MM.1S (cell line): Measurements from ENCODE around the gene AMBRA1.

Experiments used
- DNase-seq: peaks from one replicate; pipeline ENCODE4 v3.0.0-alpha.2; 2015
- H2AFZ ChIP-seq: fragments of 300-600 bp; sonication (generic); 2 replicates; pipeline ENCODE4 v1.6.0; 2016; ENCODE audit warnings: antibody characterized with exemption, low read length
- H3F3A ChIP-seq: fragments of 300-600 bp; sonication (generic); 2 replicates; pipeline ENCODE4 v1.6.1; 2016; ENCODE audit warnings: mild to moderate bottlenecking, antibody characterized with exemption, low read length, moderate library complexity, mixed read lengths; ENCODE audit not compliant: insufficient read depth
- H3K27ac ChIP-seq: fragments of 300-600 bp; sonication (generic); 2 replicates; pipeline ENCODE4 v1.5.1; 2016; ENCODE audit warnings: mild to moderate bottlenecking, low read length
- H3K27me3 ChIP-seq: fragments of 300-600 bp; sonication (generic); replicated peaks from 2 replicates; pipeline ENCODE4 v1.6.0; 2016; ENCODE audit warnings: low read length; ENCODE audit not compliant: insufficient read depth
- H3K36me3 ChIP-seq: fragments of 300-600 bp; sonication (generic); replicated peaks from 2 replicates; pipeline ENCODE4 v1.6.1; 2016; ENCODE audit warnings: mild to moderate bottlenecking, low read length, mixed read lengths; ENCODE audit not compliant: insufficient read depth
- H3K4me1 ChIP-seq: fragments of 300-600 bp; sonication (generic); 2 replicates; pipeline ENCODE4 v1.6.1; 2016; ENCODE audit warnings: low read length, mixed read lengths
- H3K4me2 ChIP-seq: fragments of 300-600 bp; sonication (generic); 2 replicates; pipeline ENCODE4 v1.6.0; 2016; ENCODE audit warnings: low read depth, low read length
- H3K4me3 ChIP-seq: fragments of 300-600 bp; sonication (generic); 2 replicates; pipeline ENCODE4 v1.5.1; 2016; ENCODE audit warnings: low read length, mixed read lengths
- H3K79me2 ChIP-seq: fragments of 300-600 bp; sonication (generic); 2 replicates; pipeline ENCODE4 v1.6.1; 2016; ENCODE audit warnings: mixed run types, low read length, mixed read lengths
- H3K9ac ChIP-seq: fragments of 300-600 bp; sonication (generic); 2 replicates; pipeline ENCODE4 v1.6.1; 2016; ENCODE audit warnings: low read length, mixed read lengths
- H3K9me2 ChIP-seq: fragments of 300-600 bp; sonication (generic); replicated peaks from 2 replicates; pipeline ENCODE4 v1.6.1; 2016; ENCODE audit warnings: mild to moderate bottlenecking, low read length, mixed read lengths; ENCODE audit not compliant: insufficient read depth
- H3K9me3 ChIP-seq: fragments of 300-600 bp; sonication (generic); replicated peaks from 2 replicates; pipeline ENCODE4 v1.6.1; 2016; ENCODE audit warnings: mild to moderate bottlenecking, low read length, mixed read lengths; ENCODE audit not compliant: insufficient read depth
- H4K20me1 ChIP-seq: fragments of 300-600 bp; sonication (generic); 2 replicates; pipeline ENCODE4 v1.6.1; 2016; ENCODE audit warnings: mild to moderate bottlenecking, low read length, moderate library complexity, mixed read lengths; ENCODE audit not compliant: insufficient read depth
- EZH2 ChIP-seq: fragments of 300-600 bp; sonication (generic); optimal IDR thresholded peaks from 2 replicates; pipeline ENCODE3; 2017; ENCODE audit warnings: low read depth, mild to moderate bottlenecking, antibody characterized with exemption, low read length, mixed read lengths
- EZH2phosphoT487 ChIP-seq: fragments of 300-600 bp; sonication (generic); IDR thresholded peaks from 2 replicates; pipeline ENCODE4 v1.6.1; 2018; ENCODE audit warnings: antibody characterized with exemption, low read length
- TF ChIP-seq, protein P1 (sequence below): fragments of 300-600 bp; sonication (generic); IDR thresholded peaks from 2 replicates; pipeline ENCODE4 v1.5.1; 2016; ENCODE audit warnings: antibody characterized with exemption, low read length, mixed read lengths

Gene AMBRA1

GRCh38 chr11:46511342-46511741 lies 82.5 kb downstream of the AMBRA1 start:
- Histone ChIP-seq H3K4me3 (no peak overlapping the region), H3K79me2 (no peaks in the 10 kb centered on the region; the same call in 1 of the 2 replicates), H3F3A (no peaks in the 10 kb centered on the region), H3K9me3 (no peaks in the 10 kb centered on the region), H3K4me2 (no peak overlapping the region), H3K36me3 (no peaks in the 10 kb centered on the region), H2AFZ (no peak overlapping the region), H3K4me1 (no peaks in the 10 kb centered on the region), H4K20me1 (no peaks in the 10 kb centered on the region), H3K27me3 (no peaks in the 10 kb centered on the region), H3K27ac (no peak overlapping the region), H3K9me2 (no peaks in the 10 kb centered on the region), H3K9ac (no peak overlapping the region)
- TF ChIP-seq EZH2phosphoT487 (no peak), EZH2 (no peak)
- TF ChIP-seq, protein P1, sequence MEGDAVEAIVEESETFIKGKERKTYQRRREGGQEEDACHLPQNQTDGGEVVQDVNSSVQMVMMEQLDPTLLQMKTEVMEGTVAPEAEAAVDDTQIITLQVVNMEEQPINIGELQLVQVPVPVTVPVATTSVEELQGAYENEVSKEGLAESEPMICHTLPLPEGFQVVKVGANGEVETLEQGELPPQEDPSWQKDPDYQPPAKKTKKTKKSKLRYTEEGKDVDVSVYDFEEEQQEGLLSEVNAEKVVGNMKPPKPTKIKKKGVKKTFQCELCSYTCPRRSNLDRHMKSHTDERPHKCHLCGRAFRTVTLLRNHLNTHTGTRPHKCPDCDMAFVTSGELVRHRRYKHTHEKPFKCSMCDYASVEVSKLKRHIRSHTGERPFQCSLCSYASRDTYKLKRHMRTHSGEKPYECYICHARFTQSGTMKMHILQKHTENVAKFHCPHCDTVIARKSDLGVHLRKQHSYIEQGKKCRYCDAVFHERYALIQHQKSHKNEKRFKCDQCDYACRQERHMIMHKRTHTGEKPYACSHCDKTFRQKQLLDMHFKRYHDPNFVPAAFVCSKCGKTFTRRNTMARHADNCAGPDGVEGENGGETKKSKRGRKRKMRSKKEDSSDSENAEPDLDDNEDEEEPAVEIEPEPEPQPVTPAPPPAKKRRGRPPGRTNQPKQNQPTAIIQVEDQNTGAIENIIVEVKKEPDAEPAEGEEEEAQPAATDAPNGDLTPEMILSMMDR, result no peak
- no peak for DNase-seq

DNA sequence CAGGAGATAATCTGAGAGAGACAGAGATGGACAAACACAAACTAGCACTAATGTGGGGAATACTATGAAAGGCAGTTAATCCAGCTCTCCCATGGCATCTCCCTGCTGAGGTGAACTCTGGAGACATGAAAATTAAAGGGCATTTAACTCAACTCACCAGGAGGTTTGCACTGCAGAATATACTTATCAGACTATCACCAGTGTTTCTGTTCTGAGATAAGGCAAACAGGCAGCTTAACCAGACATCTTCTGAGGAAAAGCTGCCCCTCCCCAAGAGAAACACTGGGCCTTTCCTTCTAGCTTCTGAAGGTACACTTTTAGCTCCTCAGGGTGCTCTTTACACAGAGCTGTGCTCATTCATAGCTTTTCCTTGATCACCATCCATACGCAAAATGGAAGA lies 85.5 kb downstream of the AMBRA1 start:
- Histone ChIP-seq H3K79me2 (no peaks in the 10 kb centered on the region), H2AFZ (no peak overlapping the region), H3K9ac (no peak overlapping the region), H3K4me2 (no peak overlapping the region), H3K27ac (no peak overlapping the region), H4K20me1 (no peaks in the 10 kb centered on the region), H3K27me3 (no peaks in the 10 kb centered on the region), H3K4me3 (no peak overlapping the region), H3K4me1 (peaks cover 20% of the 10 kb centered on the region), H3K9me2 (no peaks in the 10 kb centered on the region), H3F3A (0 out of 2 replicates have a peak, but pooled peaks cover 4% of the 10 kb centered on the region), H3K36me3 (no peaks in the 10 kb centered on the region), H3K9me3 (no peaks in the 10 kb centered on the region)
- DNase-seq, result no peak
- TF ChIP-seq, protein P1, result no peak
- TF ChIP-seq EZH2 (no peak), EZH2phosphoT487 (no peak)

GRCh38 chr11:46506483-46506791 lies 87.4 kb downstream of the AMBRA1 start:
- Histone ChIP-seq H3F3A (0 out of 2 replicates have a peak, but pooled peaks cover 4% of the 10 kb centered on the region), H2AFZ (no peak overlapping the region), H3K9ac (no peak overlapping the region), H3K27ac (no peak overlapping the region), H3K4me2 (no peak overlapping the region), H3K9me3 (no peaks in the 10 kb centered on the region), H4K20me1 (no peaks in the 10 kb centered on the region), H3K27me3 (no peaks in the 10 kb centered on the region), H3K36me3 (no peaks in the 10 kb centered on the region; the same call in 1 of the 2 replicates), H3K4me3 (no peak overlapping the region), H3K4me1 (peaks cover 20% of the 10 kb centered on the region), H3K79me2 (no peaks in the 10 kb centered on the region), H3K9me2 (no peaks in the 10 kb centered on the region)
- no peak for DNase-seq
- no peak for TF ChIP-seq EZH2phosphoT487
- no peak for TF ChIP-seq EZH2
- TF ChIP-seq, protein P1, result no peak
